ENCODE measurements around the gene FAM53A. TPM values are rescaled to one million over a fixed set of nuclear protein-coding genes. Genes with fewer than 3 reads are reported as not detected.

FAM53A gene
- total and polyA plus RNA-seq, 2 of the 13 experiments (the other 11 are each of a cell fraction or from before 2014, with no cell fraction given), result 0.48 to 1.1 TPM

DNA sequence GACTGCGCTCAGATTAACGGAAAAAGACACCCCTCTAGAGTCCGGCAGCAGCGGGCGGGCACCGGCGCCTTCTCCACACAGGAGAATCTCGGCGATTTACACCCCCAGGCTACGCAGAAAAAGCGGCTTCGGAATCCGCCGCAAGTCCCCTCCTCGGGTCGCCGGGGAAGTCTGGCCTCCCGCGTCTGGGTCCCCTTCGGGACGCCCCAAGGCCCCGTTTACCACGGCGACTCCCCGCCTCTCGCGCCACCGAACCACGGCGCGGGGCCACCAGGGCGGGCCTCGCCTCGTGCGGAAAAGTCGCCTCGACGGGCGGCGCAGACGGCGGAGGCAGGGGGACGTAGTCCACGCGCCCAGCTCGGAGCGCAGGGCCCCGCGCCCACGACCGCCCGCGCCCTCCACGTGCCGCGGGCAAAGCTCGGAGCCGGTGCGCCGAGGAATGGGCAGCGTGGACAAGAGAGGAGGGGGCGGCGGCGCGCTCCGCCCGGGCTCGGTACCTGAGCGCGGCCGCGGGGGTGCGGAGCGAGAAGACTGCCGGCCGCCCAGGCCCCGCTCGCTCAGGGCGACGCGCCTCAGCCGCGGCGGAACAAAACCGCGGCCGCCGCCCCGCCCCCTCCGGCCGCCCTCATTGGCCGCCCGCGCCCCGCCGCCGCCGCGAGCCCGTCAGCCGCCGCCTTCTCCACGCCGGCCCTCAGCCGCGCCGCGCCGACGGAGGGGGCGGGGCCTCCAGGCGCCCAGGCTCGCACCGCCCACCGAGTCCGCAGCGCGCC, at the start of gene FAM53A (continued):
- TF ChIP-seq, protein P1, sequence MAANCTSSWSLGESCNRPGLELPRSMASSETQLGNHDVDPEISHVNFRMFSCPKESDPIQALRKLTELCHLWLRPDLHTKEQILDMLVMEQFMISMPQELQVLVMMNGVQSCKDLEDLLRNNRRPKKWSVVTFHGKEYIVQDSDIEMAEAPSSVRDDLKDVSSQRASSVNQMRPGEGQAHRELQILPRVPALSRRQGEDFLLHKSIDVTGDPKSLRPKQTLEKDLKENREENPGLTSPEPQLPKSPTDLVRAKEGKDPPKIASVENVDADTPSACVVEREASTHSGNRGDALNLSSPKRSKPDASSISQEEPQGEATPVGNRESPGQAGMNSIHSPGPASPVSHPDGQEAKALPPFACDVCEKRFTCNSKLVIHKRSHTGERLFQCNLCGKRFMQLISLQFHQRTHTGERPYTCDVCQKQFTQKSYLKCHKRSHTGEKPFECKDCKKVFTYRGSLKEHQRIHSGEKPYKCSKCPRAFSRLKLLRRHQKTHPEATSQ (CRISPR knock-in tag; IDR thresholded peaks at IDR 0.05; ENCODE audit: borderline replicate concordance), result no peak
- TF ChIP-seq, protein P2, sequence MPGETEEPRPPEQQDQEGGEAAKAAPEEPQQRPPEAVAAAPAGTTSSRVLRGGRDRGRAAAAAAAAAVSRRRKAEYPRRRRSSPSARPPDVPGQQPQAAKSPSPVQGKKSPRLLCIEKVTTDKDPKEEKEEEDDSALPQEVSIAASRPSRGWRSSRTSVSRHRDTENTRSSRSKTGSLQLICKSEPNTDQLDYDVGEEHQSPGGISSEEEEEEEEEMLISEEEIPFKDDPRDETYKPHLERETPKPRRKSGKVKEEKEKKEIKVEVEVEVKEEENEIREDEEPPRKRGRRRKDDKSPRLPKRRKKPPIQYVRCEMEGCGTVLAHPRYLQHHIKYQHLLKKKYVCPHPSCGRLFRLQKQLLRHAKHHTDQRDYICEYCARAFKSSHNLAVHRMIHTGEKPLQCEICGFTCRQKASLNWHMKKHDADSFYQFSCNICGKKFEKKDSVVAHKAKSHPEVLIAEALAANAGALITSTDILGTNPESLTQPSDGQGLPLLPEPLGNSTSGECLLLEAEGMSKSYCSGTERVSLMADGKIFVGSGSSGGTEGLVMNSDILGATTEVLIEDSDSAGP (CRISPR knock-in tag; IDR thresholded peaks at IDR 0.05; ENCODE audit: borderline replicate concordance), result peak; percentile 40; the same call in 1 of the 2 replicates
- TF ChIP-seq MAFF (IDR thresholded peaks at IDR 0.05; ENCODE audit: low read depth, low read length) (no peak), ZSCAN12 (CRISPR knock-in tag; IDR thresholded peaks at IDR 0.05) (no peak), ZNF468 (CRISPR knock-in tag; IDR thresholded peaks at IDR 0.05) (0 out of 2 replicates have a peak, but pooled peaks have one; percentile 48), KDM5B (CRISPR knock-in tag; IDR thresholded peaks at IDR 0.05; ENCODE audit: borderline replicate concordance) (peak; percentile 61; the same call in 1 of the 2 replicates), ZNF839 (CRISPR knock-in tag; IDR thresholded peaks at IDR 0.05; ENCODE audit: borderline replicate concordance) (no peak), NFE2L1 (CRISPR knock-in tag; IDR thresholded peaks at IDR 0.05; ENCODE audit: borderline replicate concordance) (no peak), MBNL3 (CRISPR knock-in tag; conservative IDR thresholded peaks at IDR 0.05) (no peak), ZNF232 (CRISPR knock-in tag; IDR thresholded peaks at IDR 0.05; ENCODE audit: borderline replicate concordance) (no peak), TGIF2 (CRISPR knock-in tag; IDR thresholded peaks at IDR 0.05) (no peak), EEA1 (CRISPR knock-in tag; IDR thresholded peaks at IDR 0.05; ENCODE audit: borderline replicate concordance) (no peak), ZSCAN31 (CRISPR knock-in tag; IDR thresholded peaks at IDR 0.05; ENCODE audit: low read depth) (0 out of 2 replicates have a peak, but pooled peaks have one; percentile 11), ZNF772 (CRISPR knock-in tag; IDR thresholded peaks at IDR 0.05) (peak; percentile 21; the same call in 1 of the 2 replicates), ZKSCAN1 (IDR thresholded peaks at IDR 0.05; ENCODE audit: low read length) (no peak)
- TF ChIP-seq, protein P3, sequence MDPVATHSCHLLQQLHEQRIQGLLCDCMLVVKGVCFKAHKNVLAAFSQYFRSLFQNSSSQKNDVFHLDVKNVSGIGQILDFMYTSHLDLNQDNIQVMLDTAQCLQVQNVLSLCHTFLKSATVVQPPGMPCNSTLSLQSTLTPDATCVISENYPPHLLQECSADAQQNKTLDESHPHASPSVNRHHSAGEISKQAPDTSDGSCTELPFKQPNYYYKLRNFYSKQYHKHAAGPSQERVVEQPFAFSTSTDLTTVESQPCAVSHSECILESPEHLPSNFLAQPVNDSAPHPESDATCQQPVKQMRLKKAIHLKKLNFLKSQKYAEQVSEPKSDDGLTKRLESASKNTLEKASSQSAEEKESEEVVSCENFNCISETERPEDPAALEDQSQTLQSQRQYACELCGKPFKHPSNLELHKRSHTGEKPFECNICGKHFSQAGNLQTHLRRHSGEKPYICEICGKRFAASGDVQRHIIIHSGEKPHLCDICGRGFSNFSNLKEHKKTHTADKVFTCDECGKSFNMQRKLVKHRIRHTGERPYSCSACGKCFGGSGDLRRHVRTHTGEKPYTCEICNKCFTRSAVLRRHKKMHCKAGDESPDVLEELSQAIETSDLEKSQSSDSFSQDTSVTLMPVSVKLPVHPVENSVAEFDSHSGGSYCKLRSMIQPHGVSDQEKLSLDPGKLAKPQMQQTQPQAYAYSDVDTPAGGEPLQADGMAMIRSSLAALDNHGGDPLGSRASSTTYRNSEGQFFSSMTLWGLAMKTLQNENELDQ (CRISPR knock-in tag; IDR thresholded peaks at IDR 0.05; ENCODE audit: borderline replicate concordance), result no peak
- TF ChIP-seq, protein P4, sequence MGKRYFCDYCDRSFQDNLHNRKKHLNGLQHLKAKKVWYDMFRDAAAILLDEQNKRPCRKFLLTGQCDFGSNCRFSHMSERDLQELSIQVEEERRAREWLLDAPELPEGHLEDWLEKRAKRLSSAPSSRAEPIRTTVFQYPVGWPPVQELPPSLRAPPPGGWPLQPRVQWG (CRISPR knock-in tag; IDR thresholded peaks at IDR 0.05; ENCODE audit: borderline replicate concordance, low read depth), result no peak
- TF ChIP-seq, protein P5, sequence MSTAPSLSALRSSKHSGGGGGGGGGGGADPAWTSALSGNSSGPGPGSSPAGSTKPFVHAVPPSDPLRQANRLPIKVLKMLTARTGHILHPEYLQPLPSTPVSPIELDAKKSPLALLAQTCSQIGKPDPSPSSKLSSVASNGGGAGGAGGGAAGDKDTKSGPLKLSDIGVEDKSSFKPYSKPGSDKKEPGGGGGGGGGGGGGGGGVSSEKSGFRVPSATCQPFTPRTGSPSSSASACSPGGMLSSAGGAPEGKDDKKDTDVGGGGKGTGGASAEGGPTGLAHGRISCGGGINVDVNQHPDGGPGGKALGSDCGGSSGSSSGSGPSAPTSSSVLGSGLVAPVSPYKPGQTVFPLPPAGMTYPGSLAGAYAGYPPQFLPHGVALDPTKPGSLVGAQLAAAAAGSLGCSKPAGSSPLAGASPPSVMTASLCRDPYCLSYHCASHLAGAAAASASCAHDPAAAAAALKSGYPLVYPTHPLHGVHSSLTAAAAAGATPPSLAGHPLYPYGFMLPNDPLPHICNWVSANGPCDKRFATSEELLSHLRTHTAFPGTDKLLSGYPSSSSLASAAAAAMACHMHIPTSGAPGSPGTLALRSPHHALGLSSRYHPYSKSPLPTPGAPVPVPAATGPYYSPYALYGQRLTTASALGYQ (CRISPR knock-in tag; IDR thresholded peaks at IDR 0.05), result no peak
- TF ChIP-seq, protein P6, sequence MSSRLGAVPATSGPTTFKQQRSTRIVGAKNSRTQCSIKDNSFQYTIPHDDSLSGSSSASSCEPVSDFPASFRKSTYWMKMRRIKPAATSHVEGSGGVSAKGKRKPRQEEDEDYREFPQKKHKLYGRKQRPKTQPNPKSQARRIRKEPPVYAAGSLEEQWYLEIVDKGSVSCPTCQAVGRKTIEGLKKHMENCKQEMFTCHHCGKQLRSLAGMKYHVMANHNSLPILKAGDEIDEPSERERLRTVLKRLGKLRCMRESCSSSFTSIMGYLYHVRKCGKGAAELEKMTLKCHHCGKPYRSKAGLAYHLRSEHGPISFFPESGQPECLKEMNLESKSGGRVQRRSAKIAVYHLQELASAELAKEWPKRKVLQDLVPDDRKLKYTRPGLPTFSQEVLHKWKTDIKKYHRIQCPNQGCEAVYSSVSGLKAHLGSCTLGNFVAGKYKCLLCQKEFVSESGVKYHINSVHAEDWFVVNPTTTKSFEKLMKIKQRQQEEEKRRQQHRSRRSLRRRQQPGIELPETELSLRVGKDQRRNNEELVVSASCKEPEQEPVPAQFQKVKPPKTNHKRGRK (CRISPR knock-in tag; IDR thresholded peaks at IDR 0.05), result no peak

Data from HepG2 (cell line).